Activated T-cell treated with anti-CD3 and anti-CD28 coated beads, Interleukin-2, amount 50 U/mL, for 4 hours (primary cell): ENCODE data around the gene TFPI. TPM values are rescaled to one million over a fixed set of nuclear protein-coding genes. Genes with fewer than 3 reads are reported as not detected.

Experiments used
- ATAC-seq, 2 donors: fragments of 200-7000 bp; cut with Tn5 transposase; one replicate each; pipeline ENCODE4 v1.10.0; 2021
- DNase-seq: peaks from one replicate; pipeline ENCODE4 v3.0.0-alpha.2; 2020
- H3K27me3 Mint-ChIP-seq: one replicate; pipeline ENCODE4 v1.8.0; 2021; ENCODE audit warnings: low read depth, mixed read lengths
- H3K36me3 Mint-ChIP-seq: one replicate; pipeline ENCODE4 v1.8.0; 2022; ENCODE audit warnings: mixed read lengths; ENCODE audit not compliant: insufficient read depth
- H3K4me1 Mint-ChIP-seq: one replicate; pipeline ENCODE4 v1.8.0; 2021; ENCODE audit warnings: low read depth, mixed read lengths
- H3K4me3 Mint-ChIP-seq: one replicate; pipeline ENCODE4 v1.8.0; 2021; ENCODE audit warnings: mild to moderate bottlenecking, moderate library complexity, mixed read lengths
- H3K9me3 Mint-ChIP-seq: one replicate; pipeline ENCODE4 v1.8.0; 2021; ENCODE audit warnings: mixed read lengths
- total RNA-seq, 3 donors: library from RNA; stranded (reverse); gene quantifications; one replicate each; pipeline ENCODE4 v1.2.1, GENCODE V29; 2021

The TFPI gene
- total RNA-seq, 3 donors from 2014 or later: 0.26 to 0.65 (median 0.56) TPM

GRCh38 chr2:187509667-187510417 lies 44.4 kb downstream of the TFPI start:
- ATAC-seq: no peak

GRCh38 chr2:187506416-187506815 lies 47.8 kb downstream of the TFPI start:
- peaks cover 2% of the 10 kb centered on the region for H3K27me3 Mint-ChIP-seq
- ATAC-seq (no peak), DNase-seq (no peak)
- no peaks in the 10 kb centered on the region for H3K4me1 Mint-ChIP-seq
- no peaks in the 10 kb centered on the region for H3K9me3 Mint-ChIP-seq
- H3K36me3 Mint-ChIP-seq: no peaks in the 10 kb centered on the region
- H3K4me3 Mint-ChIP-seq: no peak overlapping the region

More at GRCh38 chr2:187509667-187510417, 44.4 kb downstream of the TFPI start:
- DNase-seq: no peak
- no peak overlapping the region for H3K4me3 Mint-ChIP-seq
- H3K4me1 Mint-ChIP-seq: no peaks in the 10 kb centered on the region
- H3K36me3 Mint-ChIP-seq: no peaks in the 10 kb centered on the region
- peaks cover 2% of the 10 kb centered on the region for H3K27me3 Mint-ChIP-seq
- H3K9me3 Mint-ChIP-seq: no peaks in the 10 kb centered on the region

GRCh38 chr2:187505065-187505672 lies 49.1 kb downstream of the TFPI start:
- Mint-ChIP-seq H3K36me3 (no peaks in the 10 kb centered on the region), H3K4me1 (no peaks in the 10 kb centered on the region), H3K4me3 (no peak overlapping the region), H3K27me3 (no peaks in the 10 kb centered on the region), H3K9me3 (no peaks in the 10 kb centered on the region)
- ATAC-seq: no peak
- DNase-seq: no peak

- H3K9me3 Mint-ChIP-seq: no peaks in the 10 kb centered on the region
- H3K4me3 Mint-ChIP-seq: no peak overlapping the region
- DNase-seq (no peak), ATAC-seq (no peak)
- no peaks in the 10 kb centered on the region for H3K4me1 Mint-ChIP-seq
- H3K36me3 Mint-ChIP-seq: no peaks in the 10 kb centered on the region
- no peaks in the 10 kb centered on the region for H3K27me3 Mint-ChIP-seq
Observed at GRCh38 chr2:187504312-187504921, 49.8 kb downstream of the TFPI start.

GRCh38 chr2:187503700-187504099 lies 50.5 kb downstream of the TFPI start:
- H3K36me3 Mint-ChIP-seq: no peaks in the 10 kb centered on the region
- no peaks in the 10 kb centered on the region for H3K9me3 Mint-ChIP-seq
- no peak for DNase-seq
- H3K4me1 Mint-ChIP-seq: no peaks in the 10 kb centered on the region
- no peaks in the 10 kb centered on the region for H3K27me3 Mint-ChIP-seq
- no peak overlapping the region for H3K4me3 Mint-ChIP-seq
- no peak for ATAC-seq

GRCh38 chr2:187502467-187502866 lies 51.8 kb downstream of the TFPI start:
- ATAC-seq: no peak
- Mint-ChIP-seq H3K4me1 (no peaks in the 10 kb centered on the region), H3K36me3 (no peaks in the 10 kb centered on the region), H3K27me3 (no peaks in the 10 kb centered on the region), H3K9me3 (no peaks in the 10 kb centered on the region), H3K4me3 (no peak overlapping the region)
- DNase-seq: no peak

- no peak for ATAC-seq
- Mint-ChIP-seq H3K27me3 (no peaks in the 10 kb centered on the region), H3K4me3 (no peak overlapping the region), H3K4me1 (no peaks in the 10 kb centered on the region), H3K9me3 (no peaks in the 10 kb centered on the region), H3K36me3 (no peaks in the 10 kb centered on the region)
- no peak for DNase-seq
Observed at GRCh38 chr2:187500585-187501359, 53.5 kb downstream of the TFPI start.

GRCh38 chr2:187499941-187500532 lies 54.2 kb downstream of the TFPI start:
- no peaks in the 10 kb centered on the region for H3K27me3 Mint-ChIP-seq
- peak; percentile 10 for DNase-seq
- H3K4me3 Mint-ChIP-seq: no peak overlapping the region
- H3K4me1 Mint-ChIP-seq: no peaks in the 10 kb centered on the region
- H3K36me3 Mint-ChIP-seq: no peaks in the 10 kb centered on the region
- ATAC-seq: peak in 1 of 2 donors; percentile 32
- no peaks in the 10 kb centered on the region for H3K9me3 Mint-ChIP-seq

GRCh38 chr2:187497858-187498463 lies 56.3 kb downstream of the TFPI start:
- Mint-ChIP-seq H3K4me3 (no peak overlapping the region), H3K27me3 (no peaks in the 10 kb centered on the region), H3K9me3 (no peaks in the 10 kb centered on the region), H3K4me1 (no peaks in the 10 kb centered on the region), H3K36me3 (no peaks in the 10 kb centered on the region)
- DNase-seq (no peak), ATAC-seq (no peak)

- Mint-ChIP-seq H3K27me3 (no peaks in the 10 kb centered on the region), H3K4me3 (no peak overlapping the region), H3K4me1 (no peaks in the 10 kb centered on the region), H3K36me3 (no peaks in the 10 kb centered on the region), H3K9me3 (no peaks in the 10 kb centered on the region)
- DNase-seq: no peak
- ATAC-seq: no peak
Observed at GRCh38 chr2:187497140-187497539, 57.1 kb downstream of the TFPI start.

GRCh38 chr2:187495324-187495723 lies 58.9 kb downstream of the TFPI start:
- H3K36me3 Mint-ChIP-seq: no peaks in the 10 kb centered on the region
- no peaks in the 10 kb centered on the region for H3K4me1 Mint-ChIP-seq
- no peaks in the 10 kb centered on the region for H3K9me3 Mint-ChIP-seq
- no peak for ATAC-seq
- H3K4me3 Mint-ChIP-seq: no peak overlapping the region
- H3K27me3 Mint-ChIP-seq: no peaks in the 10 kb centered on the region
- no peak for DNase-seq

GRCh38 chr2:187493877-187494568 lies 60.2 kb downstream of the TFPI start:
- Mint-ChIP-seq H3K9me3 (no peaks in the 10 kb centered on the region), H3K4me1 (no peaks in the 10 kb centered on the region), H3K36me3 (no peaks in the 10 kb centered on the region), H3K4me3 (no peak overlapping the region), H3K27me3 (no peaks in the 10 kb centered on the region)
- DNase-seq (no peak), ATAC-seq (no peak)

- H3K4me1 Mint-ChIP-seq: peaks cover 1% of the 10 kb centered on the region
- DNase-seq (no peak), ATAC-seq (no peak)
- no peak overlapping the region for H3K4me3 Mint-ChIP-seq
- no peaks in the 10 kb centered on the region for H3K27me3 Mint-ChIP-seq
- H3K36me3 Mint-ChIP-seq: no peaks in the 10 kb centered on the region
- no peaks in the 10 kb centered on the region for H3K9me3 Mint-ChIP-seq
Observed at GRCh38 chr2:187493180-187493579, 61.1 kb downstream of the TFPI start.
